ENCODE results near the gene FUZ. TPM values are rescaled to one million over a fixed set of nuclear protein-coding genes. Genes with fewer than 3 reads are reported as not detected.

Gene FUZ
- total RNA-seq, 1 donor from 2014 or later = 26.8 TPM

- Mint-ChIP-seq H3K27me3 (no peaks in the 10 kb centered on the region), H3K36me3 (peaks cover 12% of the 10 kb centered on the region), H3K27ac (no peak overlapping the region), H3K4me1 (ENCODE audit: unreplicated experiment) (peaks cover 19% of the 10 kb centered on the region), H3K9me3 (no peaks in the 10 kb centered on the region), H3K4me3 (no peak overlapping the region)
- TF ChIP-seq CTCF (conservative IDR thresholded peaks at IDR 0.05) = no peak
- no peak for DNase-seq (ENCODE audit: extremely low spot score, unreplicated experiment)
Measured at GRCh38 chr19:49856574-49857021, 43.5 kb upstream of the FUZ start.

GRCh38 chr19:49855676-49856573 lies 42.8 kb upstream of the FUZ start:
- no peak for TF ChIP-seq CTCF (conservative IDR thresholded peaks at IDR 0.05)
- Mint-ChIP-seq H3K36me3 (peaks cover 12% of the 10 kb centered on the region), H3K4me3 (peak overlapping the region; percentile 49), H3K9me3 (no peaks in the 10 kb centered on the region), H3K4me1 (ENCODE audit: unreplicated experiment) (peaks cover 15% of the 10 kb centered on the region), H3K27me3 (no peaks in the 10 kb centered on the region), H3K27ac (peak overlapping the region; percentile 63)
- DNase-seq (ENCODE audit: extremely low spot score, unreplicated experiment) = no peak

DNA sequence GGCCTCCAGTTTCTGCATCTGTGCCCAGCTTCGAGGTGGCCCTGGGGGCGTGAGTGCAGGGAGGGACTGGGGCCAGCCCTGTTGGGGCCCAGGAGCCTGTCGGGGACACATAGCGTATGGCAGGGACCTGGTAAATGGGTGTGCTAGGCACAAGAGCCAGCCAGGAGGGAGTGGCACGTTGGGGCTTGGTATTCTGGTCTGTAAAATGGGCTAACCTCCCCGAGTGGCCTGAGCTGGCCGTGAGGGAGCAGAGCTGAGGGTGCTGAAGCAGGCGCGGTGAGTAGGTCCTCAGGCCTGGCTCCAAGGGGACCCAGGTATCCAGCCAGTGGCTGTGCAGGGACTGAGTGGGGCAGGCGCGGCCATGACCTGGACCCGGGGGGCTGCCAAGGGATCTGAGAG lies 42.2 kb upstream of the FUZ start:
- no peak for TF ChIP-seq CTCF (conservative IDR thresholded peaks at IDR 0.05)
- H3K9me3 Mint-ChIP-seq = no peaks in the 10 kb centered on the region
- H3K27ac Mint-ChIP-seq = peak overlapping the region; percentile 63
- peaks cover 12% of the 10 kb centered on the region for H3K36me3 Mint-ChIP-seq
- DNase-seq (ENCODE audit: extremely low spot score, unreplicated experiment) = no peak
- no peaks in the 10 kb centered on the region for H3K27me3 Mint-ChIP-seq
- H3K4me1 Mint-ChIP-seq (ENCODE audit: unreplicated experiment) = peaks cover 14% of the 10 kb centered on the region
- H3K4me3 Mint-ChIP-seq = no peak overlapping the region

- Mint-ChIP-seq H3K36me3 (peaks cover 19% of the 10 kb centered on the region), H3K9me3 (no peaks in the 10 kb centered on the region), H3K4me1 (ENCODE audit: unreplicated experiment) (peaks cover 18% of the 10 kb centered on the region), H3K4me3 (no peak overlapping the region), H3K27ac (no peak overlapping the region), H3K27me3 (no peaks in the 10 kb centered on the region)
- no peak for TF ChIP-seq CTCF (conservative IDR thresholded peaks at IDR 0.05)
- no peak for DNase-seq (ENCODE audit: extremely low spot score, unreplicated experiment)
Measured at GRCh38 chr19:49854378-49855263, 41.5 kb upstream of the FUZ start.

DNA sequence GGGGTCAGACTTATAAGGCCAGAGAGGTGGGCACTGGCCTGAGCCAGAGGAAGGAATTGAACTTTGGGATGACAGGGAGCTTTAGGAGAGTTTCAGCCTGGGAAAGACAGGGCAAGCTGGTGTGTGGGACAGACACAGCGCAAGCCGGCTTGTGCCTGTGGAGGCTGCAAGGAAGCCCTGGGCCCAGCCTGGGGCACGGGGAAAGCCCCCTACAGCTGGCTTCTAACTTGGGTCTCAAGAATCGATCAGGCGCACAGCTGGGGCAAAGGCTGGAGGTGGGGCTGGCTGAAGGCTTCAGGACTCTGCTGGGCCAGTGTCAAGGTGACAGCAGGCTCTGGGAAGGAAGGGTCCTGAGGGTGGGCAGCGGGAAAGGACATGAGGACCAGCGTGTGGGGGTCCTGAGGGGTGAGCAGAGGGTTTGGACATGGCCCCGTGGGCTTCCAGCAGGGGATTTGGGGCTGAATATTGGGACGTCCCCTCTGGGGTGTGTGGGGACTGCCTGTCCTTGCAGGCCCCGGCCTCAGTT lies 40.8 kb upstream of the FUZ start:
- DNase-seq (ENCODE audit: extremely low spot score, unreplicated experiment) = no peak
- Mint-ChIP-seq H3K4me3 (peak overlapping the region; percentile 81), H3K27ac (peak overlapping the region; percentile 68), H3K36me3 (peaks cover 21% of the 10 kb centered on the region), H3K27me3 (no peaks in the 10 kb centered on the region), H3K9me3 (peaks cover 2% of the 10 kb centered on the region), H3K4me1 (ENCODE audit: unreplicated experiment) (peaks cover 18% of the 10 kb centered on the region)
- no peak for TF ChIP-seq CTCF (conservative IDR thresholded peaks at IDR 0.05)
